ENCODE data around the gene CYCS.
"Not testable (repeated sequence)": the region's sequence is repeated elsewhere in the genome, so short reads cannot be mapped to it uniquely, and the experiment has no call there.

CYCS gene

DNA sequence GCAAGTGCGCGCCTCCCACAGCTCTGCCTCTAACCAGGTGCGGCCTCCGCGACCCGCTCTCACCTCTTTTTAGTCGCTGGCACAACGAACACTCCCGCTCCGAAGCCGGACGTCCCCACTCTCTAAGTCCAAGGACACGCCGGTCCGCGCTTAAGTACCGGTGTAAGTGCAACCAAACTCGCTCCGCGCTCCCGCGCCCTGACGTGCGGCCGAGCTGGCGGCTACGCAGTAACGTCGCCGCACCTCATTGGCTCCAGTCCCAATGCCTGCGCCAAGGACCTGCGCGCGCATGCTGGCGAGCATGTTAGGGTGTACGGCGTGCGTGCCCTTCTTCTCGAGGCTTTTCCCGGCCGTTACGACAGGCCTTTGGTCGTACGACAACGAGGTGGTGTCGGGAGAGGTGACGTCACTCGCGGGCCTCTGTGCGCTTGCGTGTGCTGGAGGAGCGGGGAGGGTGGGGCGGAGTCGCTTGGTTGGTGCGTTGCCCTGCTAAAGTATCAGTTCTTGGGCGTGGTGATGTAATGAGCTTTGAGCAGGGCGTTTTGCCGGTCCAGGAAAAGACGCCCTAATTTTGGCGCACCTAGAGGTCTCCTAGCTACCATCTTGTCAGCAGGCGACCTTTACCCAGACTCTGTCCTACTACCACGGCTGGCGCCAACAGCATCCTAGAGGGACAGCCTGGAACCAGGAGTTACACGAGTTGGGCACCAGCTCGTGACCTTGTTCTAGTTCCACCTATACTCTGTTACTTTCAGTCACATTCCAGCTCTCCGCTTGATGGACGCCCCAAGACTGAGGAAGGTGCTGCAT lies at the start of gene CYCS:
Gene CYCS (minus strand): TSS at position 124 of the 810 bp plus-strand sequence. CDS start 1,141 bp downstream, outside the sequence.
- peak; percentile 99 for DNase-seq

- no peak for DNase-seq
Observed at GRCh38 chr7:25173184-25173583, 48.1 kb upstream of the CYCS start.

DNA sequence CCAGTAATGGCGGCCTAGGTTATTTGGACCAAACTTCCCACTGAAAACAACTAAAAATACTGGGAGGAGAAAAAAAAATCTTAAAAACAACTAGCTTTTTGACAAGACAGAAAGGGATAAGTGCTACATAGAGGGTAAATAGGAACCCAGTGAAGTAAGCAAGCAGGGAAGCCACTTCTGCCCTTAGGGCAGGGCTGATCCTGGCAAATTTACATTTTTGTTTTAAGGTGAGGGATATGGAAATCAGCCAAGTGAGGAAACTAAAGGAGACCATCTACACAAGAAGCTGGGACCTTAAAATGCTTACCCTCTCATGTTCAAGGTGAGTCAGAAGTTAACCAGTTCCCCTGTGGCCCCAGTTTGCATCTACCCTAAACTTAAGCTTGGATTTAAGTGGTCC lies 46.5 kb upstream of the CYCS start:
- no peak for DNase-seq

- DNase-seq: no peak
Observed at GRCh38 chr7:25171071-25171470, 46.0 kb upstream of the CYCS start.

GRCh38 chr7:25169683-25170082 lies 44.6 kb upstream of the CYCS start:
- no peak for DNase-seq

GRCh38 chr7:25168145-25168544 lies 43.1 kb upstream of the CYCS start:
- no peak for DNase-seq

GRCh38 chr7:25167262-25167843 lies 42.3 kb upstream of the CYCS start:
- DNase-seq: no peak

GRCh38 chr7:25159983-25160596 lies 35.0 kb upstream of the CYCS start:
- not testable (repeated sequence) for DNase-seq

- no peak for DNase-seq
Observed at GRCh38 chr7:25158966-25159365, 33.9 kb upstream of the CYCS start.

DNA sequence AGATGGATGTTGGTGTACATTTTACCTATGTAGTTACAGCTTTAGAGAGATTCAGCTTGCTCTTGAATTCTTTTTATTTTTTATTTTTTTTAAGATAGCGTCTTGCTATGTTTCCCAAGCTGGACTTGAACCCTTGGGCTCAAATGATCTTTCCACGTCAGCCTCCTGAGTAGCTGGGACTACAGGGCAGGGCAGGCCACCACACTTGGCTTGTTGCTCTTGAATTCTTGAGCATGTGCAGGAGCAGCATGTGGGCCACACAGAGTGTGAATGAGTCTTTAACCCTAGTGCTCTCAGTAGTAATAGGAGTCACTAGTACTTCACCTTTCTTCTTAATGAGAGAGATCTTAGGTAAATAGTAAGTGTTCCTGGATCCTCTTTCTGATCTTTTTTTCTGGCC lies 26.7 kb upstream of the CYCS start:
- no peak for DNase-seq

DNA sequence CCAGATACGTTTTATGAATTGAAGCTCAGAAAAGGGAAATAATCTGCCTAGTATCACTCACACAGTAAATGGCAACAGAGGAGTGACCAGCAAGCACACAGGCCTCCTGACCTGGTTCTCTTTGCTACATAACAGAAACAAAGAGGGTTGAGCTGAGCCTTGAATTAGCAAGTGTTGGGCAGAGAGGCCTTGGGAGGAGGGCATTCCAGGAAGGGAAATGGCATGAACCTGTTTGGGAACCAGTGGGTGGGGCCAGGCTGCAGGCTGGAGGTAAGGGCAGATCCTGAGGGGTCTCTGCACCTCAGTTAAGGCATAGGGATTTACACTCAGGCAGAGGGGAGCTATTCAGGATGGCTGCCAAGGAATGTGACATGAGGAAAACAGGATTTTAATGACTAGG lies 24.8 kb upstream of the CYCS start:
- DNase-seq: no peak

- DNase-seq: no peak
Observed at GRCh38 chr7:25148772-25149575, 23.9 kb upstream of the CYCS start.

DNA sequence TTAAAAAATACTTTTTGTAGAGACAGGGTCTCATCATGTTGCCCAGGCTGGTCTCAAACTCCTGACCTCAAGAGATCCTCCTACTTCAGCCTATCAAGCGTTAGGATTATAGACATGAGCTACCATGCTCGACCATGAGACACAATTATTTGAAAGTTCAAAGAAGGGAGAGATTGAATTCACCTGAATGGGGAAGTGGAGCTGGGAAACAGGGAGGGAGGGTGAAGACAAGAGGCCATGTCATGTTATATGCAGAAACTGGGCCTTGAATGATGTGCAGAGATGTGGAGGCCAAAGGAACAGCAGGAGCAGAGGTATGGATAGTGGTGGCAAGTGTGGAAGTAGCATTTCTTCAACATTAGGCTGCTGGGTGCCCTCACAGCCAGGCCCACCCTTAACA lies 18.7 kb upstream of the CYCS start:
- DNase-seq: no peak

DNA sequence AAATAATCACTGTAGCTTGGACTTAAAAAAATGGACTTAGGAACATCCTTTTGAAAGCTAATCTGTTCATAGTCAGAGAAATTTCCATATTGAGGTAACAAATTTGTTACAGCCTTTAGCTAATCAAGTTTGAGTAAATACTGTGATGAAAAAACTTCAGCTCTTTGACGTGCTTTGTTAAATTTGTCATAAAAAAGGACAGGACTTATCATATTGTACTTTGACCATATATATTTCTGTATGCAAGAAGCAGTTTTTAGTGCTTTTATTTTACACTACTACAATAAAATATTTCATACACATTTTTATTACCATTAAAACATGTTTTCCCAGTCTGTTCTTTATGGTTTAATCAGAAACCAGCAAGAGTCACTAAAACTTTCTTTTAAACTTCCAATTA lies 14.5 kb upstream of the CYCS start:
- no peak for DNase-seq

DNA sequence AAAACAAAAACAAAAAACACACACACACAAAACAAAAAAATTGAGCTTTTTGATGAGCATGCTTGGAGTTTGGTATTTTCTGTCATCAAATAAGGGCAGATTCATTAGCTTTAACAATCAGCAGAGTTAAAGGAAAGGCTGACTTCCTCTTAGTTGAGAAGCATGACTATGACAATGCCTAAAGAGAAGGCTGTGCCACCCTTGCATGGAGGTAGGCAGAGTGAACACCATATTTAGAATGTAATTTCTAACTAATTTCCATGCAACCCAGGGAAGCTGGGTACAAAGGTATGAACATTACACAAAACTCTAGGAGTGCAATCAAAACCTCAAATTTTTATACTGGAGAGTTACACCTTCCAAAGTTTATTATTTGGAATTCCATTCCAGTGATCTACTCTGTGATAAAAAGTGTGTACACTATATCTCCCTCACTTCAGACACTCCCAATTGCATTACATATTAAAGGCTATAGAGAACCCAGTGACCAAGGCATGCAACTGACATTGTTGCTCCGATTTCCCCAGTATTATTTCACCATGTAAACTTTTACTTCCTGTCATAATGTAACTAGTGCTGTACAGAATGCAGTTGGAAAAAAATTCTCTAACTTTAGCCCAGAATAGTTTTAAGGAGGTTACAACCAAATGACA lies 9.4 kb upstream of the CYCS start:
- no peak for DNase-seq

DNA sequence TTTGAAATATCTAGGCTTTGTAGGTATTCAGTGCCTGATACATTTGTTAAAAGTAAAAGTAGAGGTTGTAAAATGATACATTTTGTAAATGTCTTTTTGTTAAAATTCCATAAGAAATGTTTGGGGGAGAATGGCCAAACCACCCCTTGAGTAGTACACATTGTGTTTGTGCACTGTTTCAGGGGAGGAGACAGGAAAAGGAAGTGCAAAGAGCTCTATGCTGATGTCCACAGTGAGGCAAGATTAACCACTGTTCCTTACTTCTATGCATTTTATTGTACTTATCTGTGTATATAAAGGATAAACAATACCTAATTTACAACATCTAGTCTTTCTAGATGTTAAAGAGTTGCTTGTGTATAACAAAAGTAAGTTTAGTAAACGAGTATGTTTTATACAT lies 7.4 kb upstream of the CYCS start:
- no peak for DNase-seq

DNA sequence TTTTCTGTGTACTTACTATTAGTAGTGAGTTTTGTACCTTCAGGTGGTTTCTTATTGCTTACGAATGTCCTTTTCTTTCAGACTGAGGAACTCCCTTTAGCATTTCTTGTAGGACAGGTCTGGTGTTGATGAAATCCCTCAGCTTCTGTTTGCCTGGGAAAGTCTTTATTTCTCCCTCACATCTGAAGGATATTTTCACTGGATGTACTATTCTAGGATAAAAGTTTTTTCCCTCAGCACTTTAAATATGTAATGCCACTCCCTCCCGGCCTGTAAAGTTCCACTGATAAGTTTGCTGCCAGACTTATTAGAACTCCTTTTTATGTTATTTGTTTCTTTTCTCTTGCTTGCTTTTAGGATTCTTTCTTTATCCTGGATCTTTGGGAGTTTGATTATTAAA lies 1.7 kb upstream of the CYCS start:
- no peak for DNase-seq

DNA sequence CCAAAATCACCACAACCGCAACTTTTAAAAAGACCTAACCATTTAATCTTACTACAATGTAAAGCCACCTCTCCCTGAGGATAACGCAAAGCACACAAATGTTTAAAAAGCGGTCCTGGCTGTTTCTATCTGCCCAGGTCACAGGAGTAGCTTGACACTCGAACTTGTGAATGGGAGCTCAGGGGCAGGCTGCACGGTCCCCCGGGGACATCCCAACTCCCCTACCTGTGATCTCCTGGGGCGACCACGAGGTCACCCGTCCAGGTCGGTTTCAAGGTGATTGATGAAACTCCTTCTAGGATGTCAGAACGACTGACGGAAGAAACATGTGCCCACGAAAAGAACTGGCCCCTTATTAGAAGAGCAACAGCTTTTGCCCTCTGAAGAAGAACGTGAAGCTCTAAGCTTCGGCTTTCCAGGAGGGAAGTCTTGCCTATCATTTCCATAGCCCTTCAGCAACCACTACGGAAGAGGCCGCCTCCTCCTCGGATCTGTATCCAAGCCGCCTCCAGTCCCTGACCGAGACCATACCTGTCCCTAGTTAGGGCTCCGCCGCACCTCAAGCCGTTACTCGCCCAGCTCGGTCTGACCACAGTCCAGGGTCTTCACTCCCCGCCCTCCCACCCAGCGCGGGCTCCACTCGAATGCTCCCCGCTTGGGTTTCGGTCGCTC lies 459 bp downstream of the CYCS start:
- DNase-seq: no peak

GRCh38 chr7:25122373-25122772 lies 2.7 kb downstream of the CYCS start:
- no peak for DNase-seq

DNA sequence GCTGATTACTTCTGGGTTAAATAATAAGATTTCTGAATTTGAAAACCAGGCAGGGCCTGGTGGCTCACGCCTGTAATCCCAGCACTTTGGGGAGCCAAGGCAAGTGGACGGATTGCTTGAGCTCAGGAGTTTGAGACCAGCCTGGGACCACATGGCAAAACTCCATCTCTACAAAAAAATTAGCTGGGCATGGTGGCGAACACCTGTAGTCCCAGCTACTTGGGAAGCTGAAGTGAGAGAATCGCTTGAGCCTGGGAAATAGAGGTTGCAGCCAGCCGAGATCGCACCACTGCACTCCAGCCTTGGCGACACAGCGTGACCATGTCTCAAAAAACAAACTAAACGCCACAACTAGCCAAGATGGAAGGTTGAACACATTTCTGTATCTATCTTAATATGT lies 3.5 kb downstream of the CYCS start:
- no peak for DNase-seq

GRCh38 chr7:25119102-25119501 lies 6.0 kb downstream of the CYCS start:
- DNase-seq: no peak

DNA sequence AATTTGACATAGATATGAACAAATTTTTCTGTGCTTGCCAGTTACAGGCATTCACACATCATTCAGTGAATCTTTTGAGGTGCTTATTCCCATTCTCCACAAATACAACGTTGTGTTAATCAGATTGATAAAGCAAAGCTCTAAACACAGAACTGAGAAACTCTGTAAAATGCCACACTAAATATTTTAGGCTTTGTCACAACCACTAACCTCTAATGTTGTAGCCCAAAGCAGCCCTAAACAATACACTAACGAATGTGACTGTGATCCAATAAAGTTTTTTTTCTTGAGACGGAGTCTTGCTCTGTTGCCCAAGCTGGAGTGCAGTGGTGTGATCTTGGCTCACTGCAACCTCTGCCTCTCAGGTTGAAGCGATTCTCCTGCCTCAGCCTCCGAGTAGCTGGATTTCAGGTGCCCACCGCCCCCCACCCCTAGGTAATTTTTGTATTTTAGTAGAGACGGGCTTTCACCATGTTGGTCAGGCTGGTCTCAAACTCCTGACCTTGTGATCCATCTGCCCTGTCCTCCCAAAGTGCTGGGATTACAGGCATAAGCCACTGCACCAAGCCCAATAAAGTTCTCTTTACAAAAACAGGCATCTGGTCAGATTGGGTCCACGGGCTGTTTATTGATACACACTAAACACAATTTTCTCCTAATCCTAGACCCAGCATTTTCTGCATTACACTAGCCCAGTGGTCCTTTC lies 6.9 kb downstream of the CYCS start:
- no peak for DNase-seq
